GM21390 (cell line): Measurements from ENCODE around the gene VAV2.
"Not testable (repeated sequence)": the region's sequence is repeated elsewhere in the genome, so short reads cannot be mapped to it uniquely, and the experiment has no call there.

ENCODE experiments used
- ATAC-seq: cut with Tn5 transposase; IDR thresholded peaks from one replicate; pipeline ENCODE4 v1.9.1; 2021; ENCODE audit not compliant: unreplicated experiment

VAV2 gene

GRCh38 chr9:133918111-133918813 lies 73.9 kb downstream of the VAV2 start:
- ATAC-seq, result no peak

GRCh38 chr9:133917375-133917774 lies 74.7 kb downstream of the VAV2 start:
- no peak for ATAC-seq

- ATAC-seq, result no peak
Measured at GRCh38 chr9:133916159-133916541, 76.0 kb downstream of the VAV2 start.

- ATAC-seq, result no peak
Measured at GRCh38 chr9:133915534-133916158, 76.5 kb downstream of the VAV2 start.

- no peak for ATAC-seq
Measured at GRCh38 chr9:133914442-133915342, 77.4 kb downstream of the VAV2 start.

GRCh38 chr9:133913571-133914369 lies 78.4 kb downstream of the VAV2 start:
- no peak for ATAC-seq

- no peak for ATAC-seq
Measured at GRCh38 chr9:133910855-133911514, 81.1 kb downstream of the VAV2 start.

- ATAC-seq, result no peak
Measured at GRCh38 chr9:133906932-133907910, 84.9 kb downstream of the VAV2 start.

GRCh38 chr9:133906218-133906617 lies 85.9 kb downstream of the VAV2 start:
- ATAC-seq, result no peak

- ATAC-seq, result no peak
Measured at GRCh38 chr9:133905493-133905892, 86.6 kb downstream of the VAV2 start.

GRCh38 chr9:133904346-133905090 lies 87.6 kb downstream of the VAV2 start:
- ATAC-seq, result no peak

GRCh38 chr9:133901184-133901835 lies 90.8 kb downstream of the VAV2 start:
- ATAC-seq, result no peak

- no peak for ATAC-seq
Measured at GRCh38 chr9:133897675-133898074, 94.4 kb downstream of the VAV2 start.

- ATAC-seq, result not testable (repeated sequence)
Measured at GRCh38 chr9:133896007-133896406, 96.1 kb downstream of the VAV2 start.

- ATAC-seq, result no peak
Measured at GRCh38 chr9:133895335-133895734, 96.8 kb downstream of the VAV2 start.

- ATAC-seq, result no peak
Measured at GRCh38 chr9:133894377-133895321, 97.5 kb downstream of the VAV2 start.
